C4-2B (cell line): ENCODE measurements around the gene SERPINA9.

ENCODE experiments used
- CTCF ChIP-seq: fragments of 450-650 bp; conservative IDR thresholded peaks from 2 replicates; pipeline ENCODE4 v1.5.1; 2017; ENCODE audit warnings: mild to moderate bottlenecking
- ZFX ChIP-seq: fragments of 450-650 bp; IDR thresholded peaks from 2 replicates; pipeline ENCODE4 v1.6.1; 2017

GRCh38 chr14:94441130-94441529 is 34.9 kb downstream of the SERPINA9 start:
- TF ChIP-seq CTCF (no peak), ZFX (no peak)
